Chondrocyte (in vitro differentiated cells): ENCODE results near the gene BBS9. TPM values are rescaled to one million over a fixed set of nuclear protein-coding genes. Genes with fewer than 3 reads are reported as not detected.

Experiments used
- DNase-seq: peaks from one replicate; pipeline ENCODE4 v3.0.0; 2021; ENCODE audit warnings: mixed read lengths, low spot score
- H3K27ac Mint-ChIP-seq: one replicate; pipeline ENCODE4 v1.8.0; 2021; ENCODE audit warnings: mild to moderate bottlenecking, moderate library complexity, mixed read lengths; ENCODE audit not compliant: unreplicated experiment
- H3K27me3 Mint-ChIP-seq: 2 replicates; pipeline ENCODE4 v1.8.0; 2021; ENCODE audit warnings: low read depth, mixed read lengths
- H3K36me3 Mint-ChIP-seq: 2 replicates; pipeline ENCODE4 v1.8.0; 2021; ENCODE audit warnings: low read depth, mixed read lengths
- H3K4me1 Mint-ChIP-seq: 2 replicates; pipeline ENCODE4 v1.8.0; 2021; ENCODE audit warnings: low read depth, mild to moderate bottlenecking, mixed read lengths
- H3K4me3 Mint-ChIP-seq: one replicate; pipeline ENCODE4 v1.8.0; 2021; ENCODE audit warnings: mild to moderate bottlenecking, moderate library complexity, mixed read lengths; ENCODE audit not compliant: unreplicated experiment
- H3K9me3 Mint-ChIP-seq: 2 replicates; pipeline ENCODE4 v1.8.0; 2021; ENCODE audit warnings: low read depth, mixed read lengths
- total RNA-seq: library from RNA; stranded (reverse); gene quantifications from 3 replicates; pipeline ENCODE4 v1.2.1, GENCODE V29; 2021
- TF ChIP-seq, protein P1 (sequence below): fragments of 200-600 bp; sonication (generic); IDR thresholded peaks from 2 replicates; pipeline ENCODE4 v1.5.0; 2021; ENCODE audit warnings: antibody characterized with exemption, mild to moderate bottlenecking, moderate library complexity

BBS9 gene
- total RNA-seq, 1 donor from 2014 or later = 16.5 TPM

DNA sequence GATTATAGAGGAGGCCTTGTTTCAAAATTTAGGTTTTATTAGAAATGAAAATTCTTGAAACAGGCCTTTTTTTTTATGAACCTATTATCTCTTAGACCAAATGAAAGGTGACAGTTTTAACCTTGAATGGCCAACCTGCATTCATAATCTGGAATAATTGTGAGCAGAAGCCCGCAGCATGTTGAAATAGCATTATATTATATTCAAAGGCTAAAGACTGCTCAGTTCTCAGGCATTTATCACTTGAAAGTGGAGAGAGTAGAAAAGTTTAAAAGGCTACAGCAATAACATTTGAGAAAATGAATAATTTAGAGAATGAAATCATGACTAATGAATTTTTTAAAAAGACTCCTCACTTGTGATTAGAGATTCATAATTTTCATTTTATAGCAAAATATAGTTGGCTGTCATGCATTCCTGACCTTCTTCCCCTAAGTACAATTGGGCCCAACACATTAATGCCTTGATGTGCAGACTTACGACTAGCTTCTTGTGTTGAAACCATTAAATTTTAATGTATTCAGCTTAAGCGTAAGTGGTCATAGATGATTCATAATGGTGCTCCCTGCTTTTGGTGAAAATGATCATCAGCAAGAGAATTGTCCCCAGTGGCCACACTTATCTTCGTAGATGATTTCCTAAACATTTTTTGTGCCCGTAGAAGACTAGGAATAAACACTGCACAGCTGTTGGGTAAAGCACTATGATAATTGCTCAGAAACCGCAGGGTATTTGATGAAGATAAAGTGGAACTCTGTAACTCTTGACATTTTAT, 429.4 kb downstream of the BBS9 start:
- Mint-ChIP-seq H3K4me3 (no peak overlapping the region), H3K9me3 (no peaks in the 10 kb centered on the region), H3K27me3 (no peaks in the 10 kb centered on the region), H3K4me1 (no peaks in the 10 kb centered on the region), H3K27ac (no peak overlapping the region), H3K36me3 (peaks cover 1% of the 10 kb centered on the region)
- no peak for DNase-seq
- TF ChIP-seq, protein P1, sequence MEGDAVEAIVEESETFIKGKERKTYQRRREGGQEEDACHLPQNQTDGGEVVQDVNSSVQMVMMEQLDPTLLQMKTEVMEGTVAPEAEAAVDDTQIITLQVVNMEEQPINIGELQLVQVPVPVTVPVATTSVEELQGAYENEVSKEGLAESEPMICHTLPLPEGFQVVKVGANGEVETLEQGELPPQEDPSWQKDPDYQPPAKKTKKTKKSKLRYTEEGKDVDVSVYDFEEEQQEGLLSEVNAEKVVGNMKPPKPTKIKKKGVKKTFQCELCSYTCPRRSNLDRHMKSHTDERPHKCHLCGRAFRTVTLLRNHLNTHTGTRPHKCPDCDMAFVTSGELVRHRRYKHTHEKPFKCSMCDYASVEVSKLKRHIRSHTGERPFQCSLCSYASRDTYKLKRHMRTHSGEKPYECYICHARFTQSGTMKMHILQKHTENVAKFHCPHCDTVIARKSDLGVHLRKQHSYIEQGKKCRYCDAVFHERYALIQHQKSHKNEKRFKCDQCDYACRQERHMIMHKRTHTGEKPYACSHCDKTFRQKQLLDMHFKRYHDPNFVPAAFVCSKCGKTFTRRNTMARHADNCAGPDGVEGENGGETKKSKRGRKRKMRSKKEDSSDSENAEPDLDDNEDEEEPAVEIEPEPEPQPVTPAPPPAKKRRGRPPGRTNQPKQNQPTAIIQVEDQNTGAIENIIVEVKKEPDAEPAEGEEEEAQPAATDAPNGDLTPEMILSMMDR = no peak

DNA sequence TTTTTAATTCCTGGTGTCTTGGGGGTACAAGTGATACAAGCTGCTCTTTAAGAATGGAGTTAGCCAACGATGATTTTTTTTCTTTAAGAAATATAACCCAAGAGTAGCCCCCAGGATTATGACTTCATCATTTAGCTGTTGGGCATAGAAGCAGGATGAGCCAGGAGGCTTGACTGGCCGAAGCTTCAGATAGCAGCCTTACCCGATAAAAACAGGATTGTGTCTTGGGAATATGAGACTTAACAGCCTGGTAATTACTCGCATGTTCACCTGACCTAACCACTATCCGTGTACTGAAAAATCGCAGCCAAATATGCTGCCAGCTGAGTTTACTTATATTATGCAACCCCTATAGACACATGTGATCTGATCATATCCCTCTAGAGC, 430.0 kb downstream of the BBS9 start:
- Mint-ChIP-seq H3K27ac (no peak overlapping the region), H3K4me3 (no peak overlapping the region), H3K27me3 (no peaks in the 10 kb centered on the region), H3K36me3 (peaks cover 1% of the 10 kb centered on the region), H3K4me1 (no peaks in the 10 kb centered on the region), H3K9me3 (no peaks in the 10 kb centered on the region)
- TF ChIP-seq, protein P1 = no peak
- DNase-seq = no peak

DNA sequence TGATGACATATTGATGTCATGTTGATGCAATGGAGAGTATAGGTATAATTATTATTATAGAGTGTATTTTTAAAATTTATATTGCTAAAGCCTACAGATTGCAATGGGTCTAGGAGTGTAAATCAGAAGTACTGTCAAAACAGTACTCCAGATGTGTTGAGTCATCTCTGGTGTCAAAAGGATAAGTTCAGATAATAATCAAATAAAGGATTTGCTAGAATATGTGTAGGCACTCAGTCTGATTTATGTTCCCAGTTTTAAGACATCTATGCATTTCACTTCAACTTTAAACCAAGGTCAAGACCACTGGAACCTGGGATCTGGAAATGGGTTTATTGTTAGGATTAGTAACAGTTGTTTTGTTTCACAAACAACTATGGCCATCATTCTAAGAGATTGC, 433.6 kb downstream of the BBS9 start:
- TF ChIP-seq, protein P1 = no peak
- DNase-seq = no peak
- Mint-ChIP-seq H3K4me3 (no peak overlapping the region), H3K9me3 (no peaks in the 10 kb centered on the region), H3K4me1 (no peaks in the 10 kb centered on the region), H3K27me3 (no peaks in the 10 kb centered on the region), H3K36me3 (peaks cover 1% of the 10 kb centered on the region), H3K27ac (no peak overlapping the region)

DNA sequence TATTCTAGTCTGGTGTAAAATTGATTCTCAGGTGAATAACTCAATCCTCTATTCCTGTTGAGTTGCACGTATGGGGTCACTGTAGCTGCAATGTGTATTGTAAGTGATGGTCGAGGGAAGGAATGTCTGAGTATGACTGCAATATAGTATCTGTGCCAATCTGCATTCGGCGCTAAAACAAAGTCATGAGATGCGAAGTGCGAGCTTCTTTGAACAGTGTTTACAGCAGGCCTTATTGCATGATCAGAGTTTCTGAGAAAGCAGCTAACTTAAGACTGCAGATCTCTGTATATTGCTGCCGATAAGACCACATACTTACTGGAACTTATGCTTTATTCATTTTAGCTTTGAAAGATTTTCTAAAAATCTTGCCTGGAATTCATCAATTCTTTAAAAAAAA, 434.3 kb downstream of the BBS9 start:
- no peak overlapping the region for H3K27ac Mint-ChIP-seq

DNA sequence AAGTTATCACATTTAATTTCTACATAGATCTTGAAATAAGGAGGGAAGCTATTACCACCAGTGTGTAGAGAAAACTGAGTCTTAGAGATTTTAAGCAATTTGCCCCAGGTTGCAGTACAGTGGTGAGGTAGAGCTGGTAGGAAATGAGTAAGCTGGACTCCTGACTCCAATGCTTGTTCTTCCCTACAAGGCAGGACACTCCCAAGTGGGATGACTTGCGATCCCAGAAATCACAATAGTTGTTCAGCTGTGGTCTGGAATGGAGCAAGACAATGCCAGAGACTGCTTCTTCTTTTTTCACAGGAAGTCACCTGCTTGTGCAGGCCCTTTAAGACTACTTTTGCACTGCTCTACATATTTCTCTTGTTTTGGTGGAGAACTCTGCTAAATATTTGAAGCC, 448.8 kb downstream of the BBS9 start:
- H3K4me1 Mint-ChIP-seq = no peaks in the 10 kb centered on the region
- H3K27me3 Mint-ChIP-seq = no peaks in the 10 kb centered on the region
- DNase-seq = no peak
- peaks cover 15% of the 10 kb centered on the region for H3K9me3 Mint-ChIP-seq
- H3K27ac Mint-ChIP-seq = no peak overlapping the region
- peaks cover 5% of the 10 kb centered on the region for H3K36me3 Mint-ChIP-seq
- H3K4me3 Mint-ChIP-seq = no peak overlapping the region
- TF ChIP-seq, protein P1 = no peak

More for the DNA sequence above, 434.3 kb downstream of the BBS9 start:
- Mint-ChIP-seq H3K36me3 (no peaks in the 10 kb centered on the region), H3K4me1 (no peaks in the 10 kb centered on the region), H3K4me3 (no peak overlapping the region), H3K27me3 (no peaks in the 10 kb centered on the region), H3K9me3 (no peaks in the 10 kb centered on the region)
- TF ChIP-seq, protein P1 = no peak
- DNase-seq = no peak
